A673 (cell line): ENCODE measurements around the gene PRRT4. TPM values are rescaled to one million over a fixed set of nuclear protein-coding genes. Genes with fewer than 3 reads are reported as not detected.

ENCODE experiments used
- BruUV-seq: library from RNA; stranded (reverse); fragments of 400-500 nt; replicated peaks from 2 replicates; lab custom pipeline; 2021; lab: Mats Ljungman, UMichigan
- CTCF ChIA-PET: fragments of 300-600 bp; sonication (Branson Sonifier 250); formaldehyde crosslinking; loops from one replicate; lab custom pipeline; 2022; ENCODE audit warnings: antibody characterized with exemption; lab: Charles Lee
- POLR2A ChIA-PET: fragments of 300-600 bp; sonication (Branson Sonifier 250); formaldehyde crosslinking; loops from one replicate; lab custom pipeline; 2022; ENCODE audit warnings: antibody characterized with exemption; ENCODE audit not compliant: low non-redundant PET; lab: Charles Lee
- DNase-seq: peaks from one replicate; pipeline ENCODE4 v3.0.0-alpha.2; 2015; ENCODE audit warnings: low spot score
- H3K27ac ChIP-seq: fragments of 200-600 bp; sonication (generic); 2 replicates; pipeline ENCODE4 v1.5.1; 2016; ENCODE audit warnings: mixed run types, low read depth, mild to moderate bottlenecking, mixed read lengths, antibody characterized with exemption, low read length; ENCODE audit not compliant: poor library complexity, severe bottlenecking
- H3K27me3 ChIP-seq: fragments of 200-600 bp; sonication (generic); replicated peaks from 2 replicates; pipeline ENCODE4 v1.6.1; 2017; ENCODE audit warnings: mixed run types, low read depth, mild to moderate bottlenecking, mixed read lengths, antibody characterized with exemption, low read length; ENCODE audit not compliant: insufficient read depth, poor library complexity
- H3K36me3 ChIP-seq: fragments of 200-600 bp; sonication (generic); 2 replicates; pipeline ENCODE4 v1.6.1; 2016; ENCODE audit warnings: mixed run types, mild to moderate bottlenecking, mixed read lengths, antibody characterized with exemption, low read length; ENCODE audit not compliant: insufficient read depth, poor library complexity, severe bottlenecking
- H3K4me1 ChIP-seq: fragments of 200-600 bp; sonication (generic); 2 replicates; pipeline ENCODE4 v1.6.1; 2017; ENCODE audit warnings: mixed run types, mild to moderate bottlenecking, mixed read lengths, antibody characterized with exemption, low read length; ENCODE audit not compliant: insufficient read depth, poor library complexity, severe bottlenecking
- H3K4me3 ChIP-seq: fragments of 200-600 bp; sonication (generic); 2 replicates; pipeline ENCODE4 v1.5.1; 2016; ENCODE audit warnings: low read depth, mixed run types, mild to moderate bottlenecking, mixed read lengths, low read length; ENCODE audit not compliant: poor library complexity, severe bottlenecking
- H3K9me3 ChIP-seq: fragments of 200-600 bp; sonication (generic); 2 replicates; pipeline ENCODE4 v1.6.1; 2016; ENCODE audit warnings: mixed run types, low read depth, mild to moderate bottlenecking, mixed read lengths, antibody characterized with exemption, low read length; ENCODE audit not compliant: poor library complexity, severe bottlenecking
- CTCF ChIP-seq: fragments of 300-800, 200-600 bp; sonication (generic); conservative IDR thresholded peaks from 2 replicates; pipeline ENCODE4 v1.5.1; 2017; ENCODE audit warnings: low read depth, mild to moderate bottlenecking, antibody characterized with exemption, low read length, moderate library complexity, mixed read lengths
- EZH2 ChIP-seq: fragments of 200-600 bp; sonication (generic); IDR thresholded peaks from 2 replicates; pipeline ENCODE4 v1.6.1; 2017; ENCODE audit warnings: borderline replicate concordance, low read depth, mild to moderate bottlenecking, mixed read lengths, antibody characterized with exemption, low read length; ENCODE audit not compliant: poor library complexity, severe bottlenecking
- intact Hi-C: fragments of 100-400 bp; cut with micrococcal nuclease; formaldehyde crosslinking; loops from one replicate; pipeline ENCODE4 v1.10.0; 2022; ENCODE audit not compliant: unreplicated experiment
- total RNA-seq: library from RNA; stranded (reverse); gene quantifications from 2 replicates; pipeline ENCODE4 v1.2.3, GENCODE V29; 2021

The PRRT4 gene
- total RNA-seq, 1 experiment from 2014 or later = 42.4 TPM

- no peaks in the 10 kb centered on the region for H3K4me1 ChIP-seq
- H3K4me3 ChIP-seq = no peak overlapping the region
- no peak for DNase-seq
- intact Hi-C loops = no loop called here
- no peaks in the 10 kb centered on the region for H3K27me3 ChIP-seq
- POLR2A ChIA-PET = no interaction called here
- no peaks in the 10 kb centered on the region for H3K9me3 ChIP-seq
- CTCF ChIA-PET = no interaction called here
- no peak for TF ChIP-seq EZH2
- no peak for TF ChIP-seq CTCF
- no TSS peak for BruUV-seq
- H3K27ac ChIP-seq = no peak overlapping the region
- H3K36me3 ChIP-seq = peaks cover 81% of the 10 kb centered on the region
These were observed 54.4 kb downstream of the PRRT4 start for GRCh38 chr7:128307061-128307460.

GRCh38 chr7:128304212-128304611 lies 57.3 kb downstream of the PRRT4 start:
- no peaks in the 10 kb centered on the region for H3K4me1 ChIP-seq
- POLR2A ChIA-PET = no interaction called here
- H3K36me3 ChIP-seq = peaks cover 56% of the 10 kb centered on the region
- no peak overlapping the region for H3K27ac ChIP-seq
- no peaks in the 10 kb centered on the region for H3K9me3 ChIP-seq
- no peaks in the 10 kb centered on the region for H3K27me3 ChIP-seq
- no TSS peak for BruUV-seq
- intact Hi-C loops = no loop called here
- no peak for DNase-seq
- no peak for TF ChIP-seq EZH2
- no peak for TF ChIP-seq CTCF
- H3K4me3 ChIP-seq = no peak overlapping the region
- CTCF ChIA-PET = no interaction called here

DNA sequence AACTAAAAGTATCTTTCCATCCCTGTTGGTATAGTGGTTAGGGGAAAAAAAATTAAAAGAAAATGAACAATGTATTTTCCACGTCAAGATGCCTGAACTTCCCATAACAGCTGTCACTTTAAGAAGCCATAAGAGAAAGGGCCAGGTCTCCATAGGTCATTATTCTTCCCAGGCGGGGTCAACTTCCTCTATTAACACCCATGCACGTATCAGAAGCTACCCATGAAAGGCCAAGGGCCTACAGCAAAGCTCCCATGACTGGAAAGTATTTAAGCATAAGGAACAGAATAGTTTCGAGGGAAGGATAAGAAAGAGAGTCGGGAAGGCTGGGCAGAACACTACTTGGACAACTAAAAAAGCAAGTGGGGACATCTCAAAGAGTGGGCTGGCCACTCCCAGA lies 57.8 kb downstream of the PRRT4 start:
- no peaks in the 10 kb centered on the region for H3K9me3 ChIP-seq
- CTCF ChIA-PET = no interaction called here
- H3K4me1 ChIP-seq = no peaks in the 10 kb centered on the region
- BruUV-seq = no TSS peak
- TF ChIP-seq CTCF = no peak
- no peak for TF ChIP-seq EZH2
- peaks cover 51% of the 10 kb centered on the region for H3K36me3 ChIP-seq
- H3K4me3 ChIP-seq = no peak overlapping the region
- H3K27ac ChIP-seq = no peak overlapping the region
- intact Hi-C loops = no loop called here
- POLR2A ChIA-PET = no interaction called here
- DNase-seq = no peak
- H3K27me3 ChIP-seq = no peaks in the 10 kb centered on the region
